GM10248 (cell line): ENCODE measurements around the gene KCNJ5.

Experiments
- CTCF ChIA-PET: fragments of 300-600 bp; sonication (Branson Sonifier 250); formaldehyde crosslinking; extraction: SDS; loops from one replicate; lab custom pipeline; 2021; ENCODE audit warnings: antibody characterized with exemption; lab: Yijun Ruan, JAX
- POLR2A ChIA-PET: fragments of 350-650 bp; sonication (Branson Sonifier 250); formaldehyde crosslinking; extraction: SDS; loops from one replicate; lab custom pipeline; 2020; ENCODE audit warnings: antibody characterized with exemption; lab: Yijun Ruan, JAX
- DNase-seq: peaks from one replicate; pipeline ENCODE4 v3.0.0; 2012; ENCODE audit errors: extremely low spot score
- TF ChIP-seq, protein P1 (sequence below): IDR thresholded peaks from 2 replicates; pipeline ENCODE4 v1.5.1; 2012; ENCODE audit warnings: mild to moderate bottlenecking, low read depth; ENCODE audit errors: extremely low read depth, missing control alignments, control extremely low read depth

The KCNJ5 gene

DNA sequence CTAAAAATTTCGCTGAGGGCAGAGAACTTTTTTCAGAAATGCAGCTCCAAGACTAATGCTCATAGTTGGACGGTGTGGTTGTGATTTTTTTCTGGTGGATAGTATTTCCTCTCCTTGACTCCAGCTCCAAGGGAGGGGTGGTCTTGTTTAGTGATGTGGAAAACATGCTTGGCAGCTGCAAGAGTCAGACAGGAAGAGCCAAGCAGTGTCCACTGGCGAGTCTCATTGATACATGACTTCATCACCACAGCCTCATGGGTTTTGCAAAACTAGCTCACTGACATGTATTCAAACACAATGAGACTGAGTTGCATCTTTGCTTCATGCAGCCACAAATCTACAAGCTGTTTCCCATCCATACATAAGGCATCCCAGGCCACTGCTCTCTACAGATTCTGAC is 16.7 kb upstream of the KCNJ5 start:
- CTCF ChIA-PET, result interaction anchor here (1.2 to 2.2 kb wide), 6 partner anchors 9 to 82 kb away, joined by 3 to 8 read pairs (median 4); no protein-coding TSS in a partner anchor
- DNase-seq, result no peak
- POLR2A ChIA-PET, result no interaction called here
- TF ChIP-seq, protein P1, sequence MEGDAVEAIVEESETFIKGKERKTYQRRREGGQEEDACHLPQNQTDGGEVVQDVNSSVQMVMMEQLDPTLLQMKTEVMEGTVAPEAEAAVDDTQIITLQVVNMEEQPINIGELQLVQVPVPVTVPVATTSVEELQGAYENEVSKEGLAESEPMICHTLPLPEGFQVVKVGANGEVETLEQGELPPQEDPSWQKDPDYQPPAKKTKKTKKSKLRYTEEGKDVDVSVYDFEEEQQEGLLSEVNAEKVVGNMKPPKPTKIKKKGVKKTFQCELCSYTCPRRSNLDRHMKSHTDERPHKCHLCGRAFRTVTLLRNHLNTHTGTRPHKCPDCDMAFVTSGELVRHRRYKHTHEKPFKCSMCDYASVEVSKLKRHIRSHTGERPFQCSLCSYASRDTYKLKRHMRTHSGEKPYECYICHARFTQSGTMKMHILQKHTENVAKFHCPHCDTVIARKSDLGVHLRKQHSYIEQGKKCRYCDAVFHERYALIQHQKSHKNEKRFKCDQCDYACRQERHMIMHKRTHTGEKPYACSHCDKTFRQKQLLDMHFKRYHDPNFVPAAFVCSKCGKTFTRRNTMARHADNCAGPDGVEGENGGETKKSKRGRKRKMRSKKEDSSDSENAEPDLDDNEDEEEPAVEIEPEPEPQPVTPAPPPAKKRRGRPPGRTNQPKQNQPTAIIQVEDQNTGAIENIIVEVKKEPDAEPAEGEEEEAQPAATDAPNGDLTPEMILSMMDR, result no peak

DNA sequence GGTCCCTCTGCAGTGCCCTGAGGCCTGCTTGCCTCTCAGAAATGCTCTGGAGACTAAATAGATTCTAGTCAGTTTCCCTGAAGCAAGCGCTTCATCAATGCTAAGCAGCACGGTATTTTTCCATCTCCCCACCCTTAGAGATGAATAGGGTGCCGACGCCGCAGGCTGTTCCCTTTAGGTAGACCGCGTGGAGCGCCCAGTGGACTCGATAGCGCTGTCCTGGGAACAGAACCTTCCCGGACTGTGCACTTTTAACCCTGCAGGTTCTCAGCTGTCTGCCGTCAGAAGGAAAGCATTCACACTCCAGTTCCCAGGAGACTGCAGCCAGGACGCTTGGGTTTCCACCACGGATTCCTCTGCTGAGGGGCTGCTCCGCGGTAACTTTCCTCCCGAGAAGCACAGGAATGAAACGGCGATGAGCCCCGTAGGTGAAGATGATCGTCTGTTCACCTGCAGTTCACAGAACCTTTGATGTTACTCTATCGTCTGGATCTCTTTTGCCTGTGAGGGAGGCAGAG is 15.0 kb upstream of the KCNJ5 start:
- CTCF ChIA-PET, result interaction anchor here (2.2 kb wide), 1 partner anchor 81 kb away, joined by 8 read pairs; no protein-coding TSS in a partner anchor
- TF ChIP-seq, protein P1, result no peak
- POLR2A ChIA-PET, result no interaction called here
- DNase-seq, result no peak

DNA sequence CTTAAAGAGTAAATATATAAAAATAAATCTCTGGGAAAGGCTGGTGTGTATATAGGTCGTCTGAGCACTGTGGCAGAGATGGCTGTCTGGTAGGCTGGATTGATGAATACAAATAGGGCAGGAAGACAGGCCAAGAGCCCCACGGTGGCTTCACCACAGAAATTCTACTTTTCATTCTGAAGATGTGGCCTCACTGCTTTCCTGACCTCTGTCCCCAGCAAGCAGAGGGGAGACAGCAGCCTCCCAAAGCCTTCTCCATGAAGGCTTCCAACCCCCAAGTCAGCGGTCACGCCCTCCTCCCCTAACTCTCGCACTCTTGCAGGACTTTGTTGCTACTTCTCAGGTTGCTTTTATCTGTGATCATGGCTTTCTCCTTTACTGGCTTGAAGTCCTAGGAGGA is 13.4 kb upstream of the KCNJ5 start:
- POLR2A ChIA-PET, result no interaction called here
- DNase-seq, result no peak
- CTCF ChIA-PET, result interaction anchor here (5.0 kb wide), 1 partner anchor 78 kb away, joined by 30 read pairs; no protein-coding TSS in a partner anchor
- TF ChIP-seq, protein P1, result no peak

DNA sequence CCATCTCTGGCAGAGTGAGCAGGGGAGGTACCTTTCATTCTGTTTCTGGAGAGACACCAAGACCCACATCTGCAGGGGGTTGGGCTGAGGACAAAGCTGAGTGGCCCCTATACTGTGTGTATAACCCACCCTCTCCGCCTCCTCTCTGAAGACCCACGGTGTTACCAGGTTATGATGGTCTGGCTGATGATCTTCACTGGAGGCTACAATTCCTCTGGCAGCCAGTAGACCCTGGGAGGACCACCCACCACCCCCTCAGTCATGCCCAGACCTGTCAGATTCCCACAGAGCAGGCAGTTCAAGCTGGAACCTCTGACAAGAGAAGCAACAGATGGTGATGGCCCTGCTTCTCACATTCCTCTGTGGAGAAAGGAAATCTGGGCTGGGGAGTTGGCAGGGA is 12.7 kb upstream of the KCNJ5 start:
- ChIA-PET POLR2A (no interaction called here), CTCF (interaction anchor here (5.0 kb wide), 1 partner anchor 78 kb away, joined by 30 read pairs; no protein-coding TSS in a partner anchor)
- DNase-seq, result no peak
- TF ChIP-seq, protein P1, result no peak

DNA sequence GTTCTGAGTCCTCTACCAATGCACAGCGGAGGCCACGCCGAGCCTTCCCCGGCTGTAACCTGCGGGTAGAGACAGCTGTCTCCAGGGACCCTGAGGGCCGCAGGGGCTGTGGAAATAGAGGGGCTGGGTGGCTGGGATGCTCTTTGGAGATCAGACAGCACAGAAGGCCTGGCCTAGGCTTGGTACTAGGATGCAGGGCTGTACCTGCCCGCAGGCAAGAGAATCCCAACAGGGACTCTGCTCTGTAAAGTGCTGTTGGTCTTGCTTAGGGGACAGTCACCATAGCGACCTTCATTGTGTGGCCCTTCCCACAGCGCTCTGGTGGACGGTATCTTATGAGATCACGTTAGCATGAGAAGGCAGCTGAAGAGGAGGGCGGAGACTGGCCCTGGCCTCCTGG is 11.3 kb upstream of the KCNJ5 start:
- ChIA-PET CTCF (interaction anchor here (5.0 kb wide), 1 partner anchor 76 kb away, joined by 30 read pairs; no protein-coding TSS in a partner anchor), POLR2A (no interaction called here)
- DNase-seq, result no peak
- TF ChIP-seq, protein P1, result no peak

DNA sequence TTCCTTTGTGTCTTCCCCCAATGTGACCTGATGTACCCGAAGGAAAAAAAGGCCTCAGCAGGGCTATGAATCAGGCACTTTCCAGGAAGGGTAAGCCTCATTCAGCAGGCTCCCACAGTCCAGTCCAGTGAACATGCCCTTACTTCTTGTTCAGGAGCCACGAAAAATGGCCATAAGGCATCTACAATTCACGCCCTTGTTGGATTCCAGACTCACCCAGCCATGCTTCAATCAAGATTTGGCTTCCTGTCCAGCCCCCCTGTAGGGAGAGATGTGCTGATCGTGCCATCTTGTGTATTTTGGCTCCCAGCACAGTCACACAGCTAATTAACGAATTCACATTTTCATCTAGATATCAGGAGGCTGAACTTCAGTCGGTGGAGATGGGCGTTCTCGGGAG is 9.9 kb upstream of the KCNJ5 start:
- ChIA-PET POLR2A (no interaction called here), CTCF (interaction anchor here (1.1 to 5.0 kb wide), 5 partner anchors 12 to 75 kb away, joined by 3 to 30 read pairs (median 5); no protein-coding TSS in a partner anchor)
- no peak for DNase-seq
- TF ChIP-seq, protein P1, result no peak
